Left kidney (tissue), 8 donors: ENCODE measurements around the gene TBC1D9. TPM values are rescaled to one million over a fixed set of nuclear protein-coding genes. Genes with fewer than 3 reads are reported as not detected.
"Not testable (repeated sequence)": the region's sequence is repeated elsewhere in the genome, so short reads cannot be mapped to it uniquely, and the experiment has no call there.

Experiments
- DNase-seq: peaks from one replicate; pipeline ENCODE4 v3.0.0-alpha.2; 2013
- long read RNA-seq, 8 donors: transcript quantifications; one replicate each; lab custom pipeline, GENCODE V29; 2026
- polyA plus RNA-seq: library from polyadenylated mRNA; unstranded; fragments of 120-200 nt; gene quantifications from one replicate; pipeline ENCODE4 v1.2.1, GENCODE V29; 2013; ENCODE audit not compliant: insufficient read length

Gene TBC1D9
- 62.1 TPM for polyA plus RNA-seq
- long read RNA-seq, donor 1, full-length matches to known transcripts: 1 of 31 reads
- long read RNA-seq, donor 1, partial matches to known transcripts: 30 of 31 reads
- long read RNA-seq, donor 1, other reads (novel, unspliced or antisense): 0 of 31 reads
- long read RNA-seq, donor 2, full-length matches to known transcripts: 6 of 6 reads
- long read RNA-seq, donor 2, partial matches to known transcripts: 0 of 6 reads
- long read RNA-seq, donor 2, other reads (novel, unspliced or antisense): 0 of 6 reads
- long read RNA-seq, donor 3, full-length matches to known transcripts: 2 of 2 reads
- long read RNA-seq, donor 3, partial matches to known transcripts: 0 of 2 reads
- long read RNA-seq, donor 3, other reads (novel, unspliced or antisense): 0 of 2 reads
- long read RNA-seq, donor 4: 0 reads
- long read RNA-seq, donor 5, full-length matches to known transcripts: 2 of 2 reads
- long read RNA-seq, donor 5, partial matches to known transcripts: 0 of 2 reads
- long read RNA-seq, donor 5, other reads (novel, unspliced or antisense): 0 of 2 reads
- long read RNA-seq, donor 6, full-length matches to known transcripts: 2 of 2 reads
- long read RNA-seq, donor 6, partial matches to known transcripts: 0 of 2 reads
- long read RNA-seq, donor 6, other reads (novel, unspliced or antisense): 0 of 2 reads
- long read RNA-seq, donor 7, full-length matches to known transcripts: 7 of 13 reads
- long read RNA-seq, donor 7, partial matches to known transcripts: 6 of 13 reads
- long read RNA-seq, donor 7, other reads (novel, unspliced or antisense): 0 of 13 reads
- long read RNA-seq, donor 8: 0 reads

GRCh38 chr4:140756319-140757231 lies at the start of gene TBC1D9:
Gene TBC1D9, minus strand, starts transcription at chr4:140756385. Its CDS starts 340 bp downstream, at chr4:140756045.
- DNase-seq: peak; percentile 92

DNA sequence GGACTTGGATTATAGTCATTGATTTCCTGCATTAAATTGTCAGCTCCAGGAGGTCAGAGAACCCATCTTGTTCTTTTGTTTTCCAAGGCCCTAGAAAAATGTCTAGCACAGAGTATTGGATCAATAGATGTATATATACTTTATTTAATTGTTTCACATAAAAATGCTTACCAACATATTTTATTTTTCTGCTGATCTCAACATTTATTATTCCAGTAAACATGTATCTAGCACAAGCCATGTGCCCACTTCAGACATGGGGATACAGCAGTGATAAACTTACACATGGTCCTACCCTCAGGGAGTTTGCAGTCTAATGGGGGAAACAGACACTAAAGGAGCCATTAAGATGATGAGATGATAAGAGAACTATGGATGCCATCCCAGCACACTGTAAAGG lies 49.1 kb upstream of the TBC1D9 start:
- DNase-seq: no peak

GRCh38 chr4:140802591-140802990 lies 46.4 kb upstream of the TBC1D9 start:
- DNase-seq: no peak

DNA sequence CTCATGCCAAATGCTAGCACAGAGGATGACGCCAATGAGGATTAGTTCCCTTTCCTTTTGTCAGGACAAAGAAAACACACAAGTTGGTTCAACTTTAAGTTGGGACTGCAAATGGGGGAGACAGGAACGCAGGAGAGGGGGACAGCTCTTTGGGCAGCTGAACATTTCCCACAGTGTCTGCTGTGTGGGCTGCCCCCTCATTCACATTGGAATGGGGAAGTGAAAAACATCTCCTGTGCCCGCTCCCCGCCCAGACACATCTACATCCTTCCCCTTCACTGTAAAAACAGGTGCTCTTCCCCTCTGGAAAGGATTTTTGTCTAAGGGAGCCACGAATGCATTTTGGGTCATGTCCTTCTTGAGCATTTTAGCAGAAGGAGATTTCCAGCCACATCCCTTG lies 44.5 kb upstream of the TBC1D9 start:
- no peak for DNase-seq

DNA sequence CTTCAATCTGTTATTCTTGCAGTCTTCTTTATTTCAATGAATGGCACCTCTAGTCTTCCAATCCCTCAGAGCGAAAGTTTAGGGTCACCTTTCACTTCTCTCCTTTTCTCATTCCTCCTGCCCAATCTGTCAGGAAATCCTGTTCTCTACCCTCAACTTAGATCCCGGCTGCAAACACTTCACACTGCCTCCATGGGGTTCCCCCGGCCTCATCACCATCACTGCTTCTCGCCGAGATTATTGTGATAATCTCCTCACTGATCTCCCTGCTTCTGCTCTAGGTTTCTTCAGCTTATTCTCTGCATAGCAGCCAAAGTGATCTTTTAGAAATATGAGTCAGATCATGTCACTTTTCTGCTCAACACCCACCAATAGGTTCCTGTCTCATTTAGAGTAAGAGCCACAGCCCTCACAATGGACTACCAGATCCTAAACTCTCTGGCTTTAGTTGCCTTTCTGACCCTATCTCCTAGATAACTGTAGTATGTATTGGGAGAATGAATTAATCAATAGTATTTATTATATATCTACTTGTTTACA lies 43.6 kb upstream of the TBC1D9 start:
- DNase-seq: no peak

- DNase-seq: no peak
Measured at GRCh38 chr4:140793291-140793690, 37.1 kb upstream of the TBC1D9 start.

DNA sequence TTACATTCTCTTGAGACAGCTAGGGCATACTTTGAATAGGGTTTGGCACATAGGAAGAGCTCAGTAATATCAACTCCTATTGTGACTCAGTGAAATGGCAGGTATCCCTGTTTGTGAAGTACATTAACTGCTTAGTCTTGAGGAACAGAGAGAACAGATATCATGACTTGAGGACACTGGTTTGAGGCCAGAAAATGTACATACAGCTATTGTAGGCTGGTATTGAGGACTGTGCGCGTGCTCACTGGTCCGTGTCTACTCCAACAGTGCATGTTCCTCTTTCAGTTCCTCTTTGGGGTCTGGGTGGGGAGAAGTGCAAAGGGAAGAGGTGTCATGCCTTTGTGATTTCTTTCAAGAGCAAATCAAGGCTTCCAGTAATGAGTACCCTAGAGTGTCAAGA lies 34.6 kb upstream of the TBC1D9 start:
- DNase-seq: no peak

GRCh38 chr4:140790171-140790570 lies 34.0 kb upstream of the TBC1D9 start:
- DNase-seq: no peak

DNA sequence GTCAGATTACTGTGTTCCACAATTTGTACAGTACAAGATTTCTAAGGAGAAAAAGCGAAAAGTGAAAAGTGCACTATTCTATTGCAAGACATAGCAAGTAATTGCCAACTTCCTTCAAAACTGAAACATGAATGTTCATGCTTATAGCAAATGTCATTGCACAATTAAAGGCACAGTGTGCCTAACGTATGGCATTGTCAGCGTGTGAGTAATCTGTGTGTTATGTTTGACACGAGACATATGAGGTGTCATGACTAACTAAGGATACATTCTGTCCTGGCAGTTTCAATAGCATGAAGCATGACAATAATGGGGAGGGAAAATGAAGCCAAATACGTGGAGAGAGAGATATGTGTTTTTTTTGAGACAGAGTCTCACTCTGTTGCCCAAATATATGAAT lies 33.6 kb upstream of the TBC1D9 start:
- DNase-seq: no peak

DNA sequence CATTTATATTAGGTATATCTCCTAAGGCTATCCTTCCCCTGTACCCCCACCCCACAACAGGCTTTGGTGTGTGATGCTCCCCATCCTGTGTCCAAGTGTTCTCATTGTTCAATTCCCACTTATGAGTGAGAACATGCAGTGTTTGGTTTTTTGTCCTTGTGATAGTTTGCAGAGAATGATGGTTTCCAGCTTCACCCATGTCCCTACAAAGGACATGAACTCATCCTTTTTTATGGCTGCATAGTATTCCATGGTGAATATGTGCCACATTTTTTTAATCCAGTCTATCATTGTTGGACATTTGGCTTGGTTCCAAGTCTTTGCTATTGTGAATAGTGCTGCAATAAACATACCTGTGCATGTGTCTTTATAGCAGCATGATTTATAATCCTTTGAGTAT lies 26.6 kb upstream of the TBC1D9 start:
- not testable (repeated sequence) for DNase-seq

DNA sequence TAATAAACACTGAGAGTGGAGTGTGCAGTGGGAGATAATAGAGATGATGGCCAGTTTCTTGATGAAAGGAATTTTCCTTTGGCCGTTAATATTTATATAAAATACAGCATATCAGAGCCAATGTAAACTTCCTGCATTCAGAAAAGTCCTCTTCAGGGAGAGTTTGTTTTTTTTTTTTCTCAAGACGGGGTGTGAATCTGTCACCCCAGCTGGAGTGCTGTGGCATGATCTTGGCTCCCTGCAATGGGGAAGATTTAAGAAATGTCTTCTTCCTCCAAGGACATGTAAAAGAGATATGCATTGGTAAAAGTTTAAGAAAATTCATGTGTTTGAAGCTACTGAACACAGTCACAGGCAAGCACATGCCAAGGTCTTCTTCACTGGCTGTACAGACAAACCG lies 25.4 kb upstream of the TBC1D9 start:
- no peak for DNase-seq

- DNase-seq: no peak
Measured at GRCh38 chr4:140777894-140778293, 21.7 kb upstream of the TBC1D9 start.

DNA sequence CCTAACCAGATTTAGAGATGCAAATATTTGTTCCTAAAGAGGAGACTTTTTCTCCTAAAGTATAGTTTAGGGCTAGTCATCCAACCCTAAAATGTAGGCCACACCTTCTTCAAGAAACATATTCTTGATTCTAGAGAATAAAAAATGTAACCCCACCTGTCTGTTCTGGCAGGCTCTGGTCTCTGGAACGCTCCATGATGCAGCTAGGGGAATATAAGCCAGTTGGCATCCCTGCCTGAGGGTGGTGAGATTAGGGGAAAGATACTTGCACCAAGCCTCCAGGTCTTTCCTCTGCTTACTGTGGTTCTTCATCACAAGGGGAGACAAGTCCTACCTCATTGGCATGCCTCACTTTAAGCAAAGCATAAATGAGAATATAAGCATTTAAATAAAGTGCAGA lies 21.2 kb upstream of the TBC1D9 start:
- DNase-seq: no peak

GRCh38 chr4:140776556-140776955 lies 20.4 kb upstream of the TBC1D9 start:
- DNase-seq: no peak

DNA sequence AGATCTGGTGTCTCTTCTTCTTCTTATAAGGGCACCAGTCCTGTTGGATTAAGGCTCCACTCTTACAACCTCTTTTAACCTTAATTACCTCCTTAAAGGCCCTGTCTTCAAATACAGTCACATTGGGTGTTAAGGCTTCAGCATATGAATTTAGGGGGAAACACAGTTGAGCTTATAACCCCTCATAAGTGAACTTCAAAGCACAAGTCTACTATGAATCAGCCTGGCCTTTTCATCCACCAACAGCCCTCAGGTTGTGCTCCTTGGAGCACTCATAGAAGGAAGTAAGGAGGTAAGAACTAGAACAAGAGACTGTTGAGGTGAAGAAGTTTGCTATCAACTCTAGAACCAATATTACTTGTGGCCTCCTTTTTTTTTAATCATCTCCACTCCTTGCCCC lies 18.8 kb upstream of the TBC1D9 start:
- DNase-seq: no peak

DNA sequence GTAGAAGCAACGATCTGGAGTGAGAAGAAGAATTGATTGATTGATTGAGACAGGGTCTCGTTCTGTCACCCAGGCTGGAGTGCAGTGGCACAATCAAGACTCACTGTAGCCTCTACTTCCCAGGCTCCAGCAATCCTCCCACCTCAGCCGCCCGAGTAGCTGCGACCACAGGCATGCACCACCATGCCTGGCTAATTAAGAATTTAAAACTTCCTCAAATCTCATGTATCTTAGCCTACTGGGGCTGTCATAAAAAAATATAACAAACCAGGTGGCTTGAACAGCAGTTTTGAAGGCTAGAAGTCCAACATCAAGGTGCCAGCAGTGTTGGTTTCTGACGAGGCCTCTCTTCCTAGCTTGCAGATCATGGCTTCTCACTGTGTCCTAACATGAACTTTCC lies 18.3 kb upstream of the TBC1D9 start:
- DNase-seq: no peak

- DNase-seq: no peak
Measured at GRCh38 chr4:140769209-140769608, 13.0 kb upstream of the TBC1D9 start.

GRCh38 chr4:140764785-140765392 lies 8.7 kb upstream of the TBC1D9 start:
- no peak for DNase-seq

DNA sequence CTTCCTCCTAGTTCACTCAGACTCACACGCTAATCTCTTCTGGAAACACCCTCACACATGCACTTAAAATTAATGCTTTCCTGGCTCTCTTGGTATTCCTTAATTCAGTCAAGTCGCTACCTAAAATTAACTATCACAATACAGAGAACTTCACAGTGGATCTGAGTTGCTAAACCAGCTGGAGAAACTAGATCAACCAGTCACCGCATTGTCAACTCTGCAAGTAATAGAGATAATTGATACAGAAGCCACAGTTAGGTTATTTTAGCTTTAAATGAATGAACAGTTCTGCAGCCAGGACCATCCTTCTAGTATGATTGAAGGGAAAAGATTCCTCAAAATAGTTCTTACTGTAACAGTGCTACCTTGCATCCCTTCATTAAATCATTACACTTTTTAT lies 6.0 kb upstream of the TBC1D9 start:
- DNase-seq: no peak

- DNase-seq: no peak
Measured at GRCh38 chr4:140757232-140757630, 1.0 kb upstream of the TBC1D9 start.

DNA sequence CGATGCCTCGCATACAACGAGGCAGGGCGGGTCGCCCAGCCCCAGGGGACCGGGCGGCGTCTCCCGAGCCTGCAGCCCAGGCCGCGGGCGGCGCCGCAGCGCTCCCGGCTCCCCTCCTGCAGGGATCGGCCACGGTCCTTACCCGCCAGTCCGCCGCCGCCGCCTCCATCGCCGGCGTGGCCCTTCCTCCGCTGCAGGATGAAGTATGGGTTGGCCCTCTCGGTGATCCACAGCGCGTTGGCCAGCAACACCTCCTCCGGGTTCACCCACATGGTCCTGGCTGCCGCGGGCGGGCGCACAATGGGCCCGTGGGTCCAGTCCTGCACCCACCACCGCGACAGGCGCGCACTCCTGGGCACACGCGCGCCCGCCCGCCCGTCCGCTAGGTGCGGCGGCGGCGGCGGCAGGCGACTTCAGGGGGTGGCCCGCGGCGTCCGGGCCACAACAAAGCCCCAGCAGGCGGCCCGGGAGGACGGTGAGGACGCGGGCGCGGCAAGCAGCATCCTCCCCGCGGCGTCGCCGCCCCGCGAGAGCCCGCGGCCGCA lies 339 bp downstream of the TBC1D9 start:
- peak; percentile 51 for DNase-seq
